EH (cell line): Measurements from ENCODE around the gene PRR19.

ENCODE experiments used
- DNase-seq: peaks from one replicate; pipeline ENCODE4 v3.0.0-alpha.2; 2015; ENCODE audit warnings: low read depth

The PRR19 gene

GRCh38 chr19:42271861-42272534 is 29.9 kb upstream of the PRR19 start:
- DNase-seq: no peak

- no peak for DNase-seq
These were observed 29.4 kb upstream of the PRR19 start for GRCh38 chr19:42272535-42272897.

GRCh38 chr19:42272989-42273406 is 28.9 kb upstream of the PRR19 start:
- DNase-seq: no peak

- DNase-seq: no peak
These were observed 28.4 kb upstream of the PRR19 start for GRCh38 chr19:42273407-42274064.

GRCh38 chr19:42274065-42274682 is 27.8 kb upstream of the PRR19 start:
- no peak for DNase-seq

GRCh38 chr19:42275103-42275502 is 26.8 kb upstream of the PRR19 start:
- DNase-seq: no peak

- no peak for DNase-seq
These were observed 26.4 kb upstream of the PRR19 start for GRCh38 chr19:42275517-42275916.

- DNase-seq: no peak
These were observed 25.6 kb upstream of the PRR19 start for GRCh38 chr19:42276284-42276683.

GRCh38 chr19:42276821-42277220 is 25.1 kb upstream of the PRR19 start:
- DNase-seq: peak; percentile 79

- peak; percentile 86 for DNase-seq
These were observed 24.0 kb upstream of the PRR19 start for GRCh38 chr19:42277821-42278451.

GRCh38 chr19:42278452-42279154 is 23.3 kb upstream of the PRR19 start:
- DNase-seq: no peak

- no peak for DNase-seq
These were observed 22.6 kb upstream of the PRR19 start for GRCh38 chr19:42279155-42279901.

GRCh38 chr19:42279902-42280814 is 21.8 kb upstream of the PRR19 start:
- peak; percentile 90 for DNase-seq

- peak; percentile 70 for DNase-seq
These were observed 21.2 kb upstream of the PRR19 start for GRCh38 chr19:42280815-42281145.

GRCh38 chr19:42281146-42281826 is 20.6 kb upstream of the PRR19 start:
- DNase-seq: peak; percentile 58

- DNase-seq: peak; percentile 40
These were observed 19.8 kb upstream of the PRR19 start for GRCh38 chr19:42281827-42282762.

- no peak for DNase-seq
These were observed 19.1 kb upstream of the PRR19 start for GRCh38 chr19:42282819-42283187.

- DNase-seq: peak; percentile 94
These were observed 18.5 kb upstream of the PRR19 start for GRCh38 chr19:42283188-42284065.
